Activated CD4-positive, CD25-positive, alpha-beta regulatory T cell treated with anti-CD3 and anti-CD28 coated beads, Interleukin-2, amount 50 U/mL, for 72 hours (primary cell): ENCODE data around the gene TSPAN8.
"Not testable (repeated sequence)": the region's sequence is repeated elsewhere in the genome, so short reads cannot be mapped to it uniquely, and the experiment has no call there.

ENCODE experiments used
- DNase-seq: peaks from one replicate; pipeline ENCODE4 v3.0.0; 2021

Gene TSPAN8

GRCh38 chr12:71157601-71158233, at the start of gene TSPAN8:
TSS of gene TSPAN8 (minus strand) at chr12:71157999. CDS start at chr12:71157678, 321 bp downstream.
- no peak for DNase-seq

DNA sequence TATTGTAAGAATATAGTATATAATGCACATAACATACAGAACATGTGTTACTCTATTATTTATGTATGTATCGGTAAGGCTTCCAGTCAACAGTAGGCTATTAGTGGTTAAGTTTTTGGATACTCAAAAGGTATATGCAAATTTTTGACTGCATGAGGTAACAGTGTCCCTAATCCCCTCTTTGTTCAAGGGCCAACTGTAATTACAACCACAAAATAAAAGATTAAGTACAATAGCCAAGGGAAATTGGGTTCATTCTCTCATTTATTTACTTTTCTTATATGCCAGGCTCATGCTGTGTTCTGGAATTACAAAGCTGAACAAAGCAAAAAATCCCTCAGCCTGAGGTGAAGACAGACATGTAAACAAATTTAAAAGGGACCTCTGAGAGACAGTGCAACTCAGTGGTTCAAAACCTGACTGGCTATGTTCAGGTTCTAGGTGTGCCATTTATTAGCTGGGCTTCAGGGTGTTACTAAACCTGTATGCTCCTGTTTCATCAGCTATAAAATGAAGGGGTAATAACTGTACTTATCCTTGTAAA, 43.4 kb upstream of the TSPAN8 start:
- DNase-seq: no peak

GRCh38 chr12:71200706-71201105, 42.9 kb upstream of the TSPAN8 start:
- no peak for DNase-seq

- DNase-seq: no peak
These were observed 39.7 kb upstream of the TSPAN8 start for GRCh38 chr12:71197460-71197859.

DNA sequence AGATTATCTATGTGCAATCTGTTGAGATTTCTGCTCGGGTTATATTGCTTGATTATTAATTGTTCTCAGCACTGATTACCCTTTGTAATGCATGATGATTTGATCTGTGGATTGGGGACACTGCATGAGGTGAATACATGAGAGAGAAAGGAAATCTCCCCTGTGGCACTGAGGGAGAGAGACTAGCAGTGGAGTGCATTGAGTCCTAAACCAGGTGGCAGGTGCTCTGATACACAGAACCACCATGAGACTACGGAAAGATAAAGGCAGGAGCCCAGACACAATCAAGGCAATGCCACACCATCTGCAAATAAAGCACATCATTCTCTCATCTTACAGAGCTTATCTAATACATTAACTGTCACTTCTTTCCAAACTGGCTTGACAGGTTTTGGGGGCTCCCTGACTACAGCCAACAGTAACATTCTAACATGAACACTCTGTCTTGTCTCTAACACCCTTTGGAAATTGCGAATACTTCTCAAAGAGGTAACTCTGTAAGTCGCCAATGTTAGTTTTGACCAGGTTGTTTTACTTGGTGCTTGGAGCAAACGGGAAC, 37.6 kb upstream of the TSPAN8 start:
- DNase-seq: no peak

DNA sequence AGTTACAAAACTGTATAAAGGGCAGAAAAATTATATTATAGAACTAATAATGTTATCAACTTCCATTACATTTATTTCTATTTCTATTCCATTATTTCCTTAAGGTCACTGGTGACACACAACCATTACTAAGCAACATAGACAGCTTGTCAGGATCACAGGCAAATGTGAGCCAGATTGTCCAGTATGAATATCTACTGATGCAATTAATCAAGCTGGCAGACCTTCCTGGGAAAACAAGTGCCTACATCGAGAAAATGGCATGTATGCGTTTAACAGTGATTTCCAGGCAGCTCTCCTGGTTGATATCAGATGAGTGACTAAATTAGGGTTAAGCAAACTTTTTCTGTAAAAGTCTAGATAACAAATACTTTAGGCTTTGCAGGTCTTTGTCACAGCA, 36.9 kb upstream of the TSPAN8 start:
- no peak for DNase-seq

GRCh38 chr12:71193041-71193440, 35.2 kb upstream of the TSPAN8 start:
- DNase-seq: no peak

DNA sequence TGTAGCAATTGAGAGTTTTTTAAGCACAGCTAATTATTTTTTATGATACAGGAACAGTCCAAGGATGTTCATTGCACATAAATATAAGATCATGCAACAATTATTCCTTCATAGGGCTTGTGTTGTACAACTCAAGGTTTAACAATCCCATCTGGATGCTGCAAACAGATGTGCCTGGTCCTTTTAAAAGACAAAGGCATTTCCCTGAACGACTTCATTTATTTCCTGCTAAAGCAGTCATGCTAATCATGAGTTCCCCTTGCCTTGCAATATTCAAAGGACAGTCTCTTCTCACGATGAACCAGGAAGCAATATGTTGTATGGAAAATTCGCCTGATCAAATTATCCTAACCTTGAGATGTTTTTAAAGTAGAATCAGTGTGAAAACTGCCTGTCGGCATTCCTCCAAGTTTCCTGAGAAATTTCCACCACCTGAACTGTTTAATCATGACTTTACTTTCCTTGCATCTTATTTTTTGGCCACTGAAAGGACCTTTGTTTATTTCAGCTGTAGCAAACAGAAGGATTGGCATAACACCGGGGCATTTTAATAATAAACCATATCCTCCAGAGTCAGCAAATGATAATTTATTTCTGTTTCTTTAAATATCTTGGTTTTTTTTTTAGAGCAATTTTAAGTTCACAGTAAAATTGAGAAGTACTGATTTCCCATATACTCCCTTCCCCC, 33.9 kb upstream of the TSPAN8 start:
- DNase-seq: no peak

DNA sequence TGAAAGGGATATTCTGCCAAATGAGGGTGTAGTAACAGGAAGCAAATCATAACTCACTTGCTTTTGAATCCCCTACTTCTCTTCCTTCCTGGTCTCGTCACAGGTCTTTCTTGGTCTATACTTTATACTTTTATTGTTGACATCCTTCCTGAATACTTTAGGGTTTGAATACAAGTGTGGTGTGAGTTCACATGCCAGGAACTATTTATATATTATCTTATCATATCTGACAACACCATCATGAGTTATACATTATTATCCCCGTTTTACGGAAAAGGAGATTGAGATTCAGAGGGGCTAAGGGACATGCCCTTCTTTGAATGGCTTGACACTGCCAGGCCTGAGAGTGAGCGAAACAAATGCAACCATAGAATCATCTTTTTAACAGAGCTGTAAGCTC, 33.0 kb upstream of the TSPAN8 start:
- no peak for DNase-seq

DNA sequence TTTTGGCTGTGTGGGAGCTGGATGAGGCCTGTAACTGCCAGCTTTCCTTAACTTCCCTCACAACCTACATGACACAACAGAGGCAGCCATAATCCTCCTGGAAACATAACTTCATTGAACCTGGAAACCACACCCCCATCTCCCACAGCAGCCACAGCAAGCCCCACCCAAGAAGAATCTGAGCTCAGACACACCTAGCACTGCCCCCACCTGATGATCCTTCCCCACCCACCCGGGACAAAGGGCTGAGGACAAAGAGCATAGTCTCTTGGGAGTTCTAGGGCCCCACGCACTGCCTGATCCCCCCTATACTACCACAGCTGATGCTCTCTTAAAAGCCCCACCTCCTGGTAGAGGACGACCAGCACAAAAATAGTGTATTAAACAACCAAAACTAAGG, 29.6 kb upstream of the TSPAN8 start:
- DNase-seq: no peak

GRCh38 chr12:71186571-71187288, 28.9 kb upstream of the TSPAN8 start:
- DNase-seq: no peak

DNA sequence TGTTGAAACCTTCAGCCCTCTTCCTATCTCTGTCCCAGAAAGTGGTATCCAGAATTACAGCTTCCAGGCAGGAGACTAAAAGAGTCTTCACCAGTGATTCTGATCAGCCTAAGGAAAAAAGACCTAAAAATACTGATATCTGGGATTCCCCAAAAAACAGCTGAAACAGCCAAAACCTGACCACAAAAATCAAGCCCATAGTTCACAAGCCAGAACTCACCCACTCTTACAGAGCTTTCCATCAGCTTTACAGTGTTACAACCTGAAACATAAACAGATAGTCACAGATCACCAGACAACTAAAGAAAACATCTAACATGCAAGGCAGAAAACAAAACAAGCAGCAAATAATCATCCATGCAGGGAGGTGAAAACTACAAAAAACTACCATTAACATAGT, 26.0 kb upstream of the TSPAN8 start:
- no peak for DNase-seq

GRCh38 chr12:71183018-71183417, 25.2 kb upstream of the TSPAN8 start:
- no peak for DNase-seq

DNA sequence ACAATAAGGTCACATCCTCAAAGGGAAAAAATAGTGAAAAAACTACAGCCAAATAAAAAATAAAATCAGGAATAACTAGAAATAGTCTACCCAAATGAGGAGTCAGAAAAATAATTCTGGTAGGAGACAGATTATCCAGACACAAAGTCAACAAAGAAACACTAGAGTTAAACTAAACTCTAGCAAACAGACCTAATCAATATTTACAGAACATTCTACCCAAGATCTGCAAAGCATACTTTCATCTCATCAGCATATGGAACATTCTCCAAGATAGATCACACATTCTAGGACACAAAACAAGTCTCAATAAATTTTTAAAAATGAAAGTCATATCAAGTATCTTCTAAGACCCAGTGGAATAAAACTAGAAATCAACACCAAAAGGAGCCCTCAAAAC, 20.4 kb upstream of the TSPAN8 start:
- no peak for DNase-seq

GRCh38 chr12:71174825-71175224, 17.0 kb upstream of the TSPAN8 start:
- no peak for DNase-seq

GRCh38 chr12:71174146-71174545, 16.3 kb upstream of the TSPAN8 start:
- DNase-seq: no peak

GRCh38 chr12:71170456-71170855, 12.7 kb upstream of the TSPAN8 start:
- no peak for DNase-seq

GRCh38 chr12:71169286-71169685, 11.5 kb upstream of the TSPAN8 start:
- no peak for DNase-seq

GRCh38 chr12:71166862-71167496, 9.2 kb upstream of the TSPAN8 start:
- DNase-seq: no peak

- DNase-seq: no peak
These were observed 8.5 kb upstream of the TSPAN8 start for GRCh38 chr12:71166280-71166679.

DNA sequence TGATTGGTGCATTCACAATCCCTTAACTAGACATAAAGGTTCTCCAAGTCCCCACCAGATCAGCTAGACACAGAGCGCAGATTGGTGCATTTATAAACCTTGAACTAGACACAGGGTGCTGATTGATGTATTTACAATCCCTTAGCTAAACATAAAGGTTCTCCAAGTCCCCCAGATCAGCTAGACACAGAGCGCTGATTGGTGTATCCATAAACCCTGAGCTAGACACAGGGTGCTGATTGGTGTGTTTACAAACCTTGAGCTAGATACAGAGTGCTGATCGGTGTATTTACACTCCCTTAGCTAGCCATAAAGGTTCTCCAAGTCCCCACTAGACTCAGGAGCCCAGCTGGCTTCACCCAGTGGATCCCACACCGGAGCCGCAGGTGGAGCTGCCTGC, 8.0 kb upstream of the TSPAN8 start:
- not testable (repeated sequence) for DNase-seq

DNA sequence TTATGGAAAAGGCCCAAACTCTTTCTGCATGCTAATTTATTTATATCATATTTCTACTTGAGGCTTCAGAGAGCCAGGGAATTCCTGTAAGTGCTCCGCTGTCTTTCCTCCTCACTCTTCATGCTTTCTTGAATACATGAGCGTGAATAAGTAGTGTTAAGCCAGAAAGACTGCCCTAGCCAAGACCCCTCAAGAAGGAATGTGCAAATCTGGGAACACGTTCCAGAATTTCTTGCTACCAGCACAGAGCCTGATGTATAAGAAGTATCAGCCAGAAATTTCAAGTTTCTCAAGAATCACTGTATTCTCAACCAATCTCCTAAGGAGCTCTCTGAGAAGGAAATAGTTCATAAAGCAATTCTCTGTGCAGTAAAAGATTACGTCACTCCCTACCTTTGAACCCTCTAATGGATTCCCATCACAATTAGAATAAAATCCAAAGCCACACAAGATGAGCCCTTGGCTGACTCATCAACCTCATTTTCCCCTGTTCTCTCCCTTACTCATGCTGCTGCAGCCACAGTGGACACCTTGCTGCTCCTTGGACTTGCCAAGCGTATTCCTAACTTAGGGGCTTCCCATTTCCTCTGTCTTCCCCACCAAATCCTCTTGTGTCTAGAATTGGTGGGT, 6.9 kb upstream of the TSPAN8 start:
- no peak for DNase-seq

- no peak for DNase-seq
These were observed 6.4 kb upstream of the TSPAN8 start for GRCh38 chr12:71164166-71164565.
